Testis (tissue), 2 donors: ENCODE results near the gene GREB1L.

Source experiments
- POLR2A ChIP-seq: fragments of 450-650 bp; IDR thresholded peaks from one replicate; pipeline ENCODE4 v1.6.1; 2017; ENCODE audit warnings: antibody characterized with exemption, mild to moderate bottlenecking, moderate library complexity
- TF ChIP-seq, protein P1 (sequence below), 3 experiments: fragments of 450-650 bp in 2 of 3; fragments of 200-600 bp in 1 of 3; sonication (generic) in 1 of 3; IDR thresholded peaks; one replicate each; pipeline ENCODE4 v1.5.1; 2016 to 2019; ENCODE audit warnings: antibody characterized with exemption in 3 of 3, mild to moderate bottlenecking in 2 of 3, moderate library complexity in 1 of 3

DNA sequence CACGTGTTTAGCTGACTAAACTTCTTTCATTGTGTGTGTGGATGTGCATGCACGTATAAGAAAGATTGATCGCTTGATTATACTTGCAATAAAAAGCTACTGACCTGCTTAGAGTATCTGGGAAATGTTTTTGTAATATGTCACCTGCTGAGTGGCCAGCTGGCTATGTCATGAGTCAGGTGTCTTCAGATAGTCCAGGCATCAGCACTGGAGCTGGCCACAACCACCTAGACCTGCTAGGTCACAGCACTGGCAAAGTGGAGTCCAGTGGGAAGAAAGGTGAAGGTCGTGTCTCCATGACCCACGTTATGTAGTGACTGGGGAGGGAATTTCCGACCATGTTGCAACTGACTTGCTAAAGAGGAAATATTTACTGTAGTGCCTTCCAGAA, 211.5 kb downstream of the GREB1L start:
- TF ChIP-seq, protein P1, sequence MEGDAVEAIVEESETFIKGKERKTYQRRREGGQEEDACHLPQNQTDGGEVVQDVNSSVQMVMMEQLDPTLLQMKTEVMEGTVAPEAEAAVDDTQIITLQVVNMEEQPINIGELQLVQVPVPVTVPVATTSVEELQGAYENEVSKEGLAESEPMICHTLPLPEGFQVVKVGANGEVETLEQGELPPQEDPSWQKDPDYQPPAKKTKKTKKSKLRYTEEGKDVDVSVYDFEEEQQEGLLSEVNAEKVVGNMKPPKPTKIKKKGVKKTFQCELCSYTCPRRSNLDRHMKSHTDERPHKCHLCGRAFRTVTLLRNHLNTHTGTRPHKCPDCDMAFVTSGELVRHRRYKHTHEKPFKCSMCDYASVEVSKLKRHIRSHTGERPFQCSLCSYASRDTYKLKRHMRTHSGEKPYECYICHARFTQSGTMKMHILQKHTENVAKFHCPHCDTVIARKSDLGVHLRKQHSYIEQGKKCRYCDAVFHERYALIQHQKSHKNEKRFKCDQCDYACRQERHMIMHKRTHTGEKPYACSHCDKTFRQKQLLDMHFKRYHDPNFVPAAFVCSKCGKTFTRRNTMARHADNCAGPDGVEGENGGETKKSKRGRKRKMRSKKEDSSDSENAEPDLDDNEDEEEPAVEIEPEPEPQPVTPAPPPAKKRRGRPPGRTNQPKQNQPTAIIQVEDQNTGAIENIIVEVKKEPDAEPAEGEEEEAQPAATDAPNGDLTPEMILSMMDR (IDR thresholded peaks at IDR 0.05): no peak
- no peak for TF ChIP-seq POLR2A
